Measurements from ENCODE around the gene PLCL2.

The PLCL2 gene

GRCh38 chr3:16913264-16913580, 28.5 kb downstream of the PLCL2 start:
- DNase-seq (ENCODE audit: low read depth in 2 of 3, low spot score in 1 of 3) = no peak

GRCh38 chr3:16916840-16917239, 32.1 kb downstream of the PLCL2 start:
- no peak for DNase-seq (ENCODE audit: low read depth in 2 of 3, low spot score in 1 of 3)

DNA sequence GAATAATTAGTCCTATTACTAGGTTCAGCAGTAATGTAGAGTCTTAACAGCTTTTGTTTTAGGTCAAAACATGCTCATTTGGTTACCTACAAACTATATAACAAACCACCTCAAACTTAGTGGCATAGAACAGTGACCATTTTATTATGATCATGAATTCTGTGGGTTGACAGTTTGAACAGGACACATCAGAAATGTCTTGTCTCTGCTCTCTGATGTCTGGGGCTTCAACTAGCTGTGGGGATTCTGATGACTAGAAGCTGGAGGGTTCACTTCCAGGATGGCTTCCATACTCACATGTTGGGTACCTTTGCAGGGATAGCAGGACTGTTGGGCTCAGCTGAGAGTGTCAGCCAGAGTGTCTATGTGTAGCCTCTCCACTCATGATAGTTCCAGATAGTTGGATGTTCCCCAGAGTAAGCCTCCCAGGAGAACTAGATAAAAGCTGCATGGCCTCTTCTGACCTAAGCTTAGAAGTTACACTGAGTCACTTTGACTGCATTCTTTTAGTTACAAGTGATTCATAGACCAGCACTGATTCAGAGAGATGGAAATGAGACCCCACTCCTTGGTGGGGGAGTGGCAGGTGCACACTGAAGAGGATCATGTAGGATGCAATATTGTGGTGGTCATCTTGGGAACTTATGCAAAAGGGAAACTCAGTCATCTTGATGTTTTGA, 32.6 kb downstream of the PLCL2 start:
- no peak for DNase-seq (ENCODE audit: low read depth in 2 of 3, low spot score in 1 of 3)

- no peak for DNase-seq (ENCODE audit: low read depth in 2 of 3, low spot score in 1 of 3)
Observed at GRCh38 chr3:16917980-16918682, 33.4 kb downstream of the PLCL2 start.

DNA sequence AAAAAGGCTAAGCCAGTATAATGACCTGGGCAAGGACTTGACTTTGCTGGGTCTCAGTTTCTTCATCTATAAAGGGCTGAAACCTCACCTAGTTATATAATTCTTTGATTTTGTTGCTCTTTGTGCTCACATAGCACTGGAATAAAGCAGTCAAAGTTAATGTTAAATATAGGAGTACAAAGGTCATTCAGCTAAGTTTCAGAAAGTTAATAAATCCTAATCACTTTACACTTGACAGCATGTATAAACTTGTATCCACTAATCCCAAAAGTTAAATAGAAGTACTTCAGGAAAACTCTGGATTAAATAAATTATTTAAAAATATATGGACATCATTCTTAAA, 33.9 kb downstream of the PLCL2 start:
- DNase-seq (ENCODE audit: low read depth in 2 of 3, low spot score in 1 of 3) = no peak

DNA sequence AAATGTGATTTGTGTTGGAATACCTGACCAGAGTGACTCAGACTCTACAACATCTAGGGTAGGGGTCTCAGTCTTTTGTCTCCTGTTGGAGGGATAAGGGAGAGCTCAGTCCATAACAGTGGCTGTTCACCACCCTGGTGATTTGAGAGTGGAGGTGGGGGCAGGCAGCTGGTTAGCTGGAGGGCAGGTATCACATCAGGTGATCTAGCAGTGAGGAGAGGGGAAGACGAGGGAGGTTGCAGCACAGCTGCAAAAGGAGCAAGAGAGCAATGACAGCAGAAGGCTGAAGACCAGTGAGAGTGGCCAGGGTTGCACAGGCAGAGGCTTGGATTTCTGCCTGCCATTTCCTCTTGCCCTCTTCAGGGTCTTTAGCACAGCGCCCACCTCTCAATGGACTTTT, 38.4 kb downstream of the PLCL2 start:
- no peak for DNase-seq (ENCODE audit: low read depth in 2 of 3, low spot score in 1 of 3)

DNA sequence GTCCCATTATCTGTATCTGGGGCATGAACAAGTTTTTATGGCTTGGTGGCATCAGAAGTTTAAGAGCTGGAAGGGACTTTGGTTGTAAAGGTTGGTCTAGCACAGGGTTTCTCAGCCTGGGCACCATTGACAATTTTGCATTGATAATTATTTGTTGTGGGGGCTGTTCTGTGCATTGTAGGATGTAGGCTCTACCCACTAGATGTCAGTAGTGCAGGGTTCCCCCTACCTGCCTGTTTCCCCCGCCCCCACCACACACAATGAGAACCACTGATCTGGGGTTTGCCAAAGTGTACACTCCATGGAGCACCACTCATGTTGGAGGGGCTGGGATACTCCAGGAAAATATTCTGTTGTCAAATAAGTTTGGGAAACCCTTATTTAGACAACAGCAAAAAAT, 42.7 kb downstream of the PLCL2 start:
- no peak for DNase-seq (ENCODE audit: low read depth in 2 of 3, low spot score in 1 of 3)

DNA sequence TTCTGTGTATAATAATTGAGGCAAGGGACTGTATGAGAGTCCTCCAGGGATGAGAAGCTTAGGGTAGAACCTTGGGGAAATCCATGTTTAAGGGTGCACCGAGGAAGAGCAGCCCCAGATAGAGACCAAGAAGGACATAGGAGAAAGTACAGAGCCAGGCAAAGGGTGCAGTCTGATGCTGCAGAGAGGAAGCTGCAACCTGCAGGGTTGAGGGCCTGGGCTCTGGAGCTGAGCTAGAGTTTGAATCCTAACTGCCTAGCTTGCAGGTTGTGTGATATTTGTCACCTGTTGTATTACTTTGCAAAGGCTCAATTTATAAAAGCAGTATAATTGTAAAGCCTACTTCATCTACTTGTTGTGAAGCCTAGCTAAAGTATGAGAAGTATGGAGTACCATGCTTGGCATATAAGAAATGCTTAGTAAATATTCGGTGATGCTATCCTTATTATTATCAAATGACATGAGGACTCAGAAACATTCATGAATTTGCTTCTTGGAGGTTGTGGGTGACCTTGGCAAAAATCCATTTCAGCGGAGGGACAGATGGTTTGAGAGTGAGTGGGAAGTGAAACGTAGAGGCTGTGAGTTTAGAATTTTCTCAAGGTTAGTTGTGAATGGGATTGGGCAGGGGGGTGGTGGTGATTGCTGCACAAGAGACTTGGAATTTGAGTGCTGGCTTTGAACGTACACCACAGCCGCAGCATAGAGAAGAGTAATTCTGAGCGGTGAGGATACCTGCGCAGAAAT, 43.8 kb downstream of the PLCL2 start:
- no peak for DNase-seq (ENCODE audit: low read depth in 2 of 3, low spot score in 1 of 3)

- no peak for DNase-seq (ENCODE audit: low read depth in 2 of 3, low spot score in 1 of 3)
Observed at GRCh38 chr3:16929311-16929710, 44.6 kb downstream of the PLCL2 start.

- DNase-seq (ENCODE audit: low read depth in 2 of 3, low spot score in 1 of 3) = no peak
Observed at GRCh38 chr3:16932877-16933276, 48.1 kb downstream of the PLCL2 start.

- DNase-seq (ENCODE audit: low read depth in 2 of 3, low spot score in 1 of 3) = no peak
Observed at GRCh38 chr3:16935781-16936180, 51.0 kb downstream of the PLCL2 start.

- DNase-seq (ENCODE audit: low read depth in 2 of 3, low spot score in 1 of 3) = no peak
Observed at GRCh38 chr3:16936233-16936632, 51.5 kb downstream of the PLCL2 start.

DNA sequence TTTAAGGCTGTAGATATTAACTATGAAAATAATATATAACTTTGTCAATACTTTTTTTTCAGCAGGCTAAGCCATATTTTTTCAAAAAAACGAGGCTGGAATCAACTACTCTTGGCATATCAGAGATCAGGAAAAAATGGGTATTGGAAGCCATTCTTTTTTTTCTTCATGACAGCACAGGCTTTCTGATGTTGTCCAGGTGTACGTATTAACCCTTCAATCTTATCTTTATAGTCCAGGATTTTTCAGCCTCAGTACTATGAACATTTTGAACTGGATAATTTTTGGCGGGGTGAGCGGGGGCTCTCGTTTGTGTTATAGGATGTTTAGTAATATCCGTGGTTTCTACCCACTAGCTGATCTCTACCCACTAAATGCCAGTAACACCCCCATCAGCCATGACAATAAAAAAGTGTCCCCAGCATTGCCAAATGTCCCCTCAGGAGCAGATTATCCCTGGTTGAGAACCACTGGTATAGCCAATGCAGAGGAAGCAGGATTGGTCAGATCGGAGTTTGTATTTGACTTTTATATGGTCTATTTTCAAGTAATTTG, 52.0 kb downstream of the PLCL2 start:
- no peak for DNase-seq (ENCODE audit: low read depth in 2 of 3, low spot score in 1 of 3)

- DNase-seq (ENCODE audit: low read depth in 2 of 3, low spot score in 1 of 3) = no peak
Observed at GRCh38 chr3:16937326-16937845, 52.6 kb downstream of the PLCL2 start.

DNA sequence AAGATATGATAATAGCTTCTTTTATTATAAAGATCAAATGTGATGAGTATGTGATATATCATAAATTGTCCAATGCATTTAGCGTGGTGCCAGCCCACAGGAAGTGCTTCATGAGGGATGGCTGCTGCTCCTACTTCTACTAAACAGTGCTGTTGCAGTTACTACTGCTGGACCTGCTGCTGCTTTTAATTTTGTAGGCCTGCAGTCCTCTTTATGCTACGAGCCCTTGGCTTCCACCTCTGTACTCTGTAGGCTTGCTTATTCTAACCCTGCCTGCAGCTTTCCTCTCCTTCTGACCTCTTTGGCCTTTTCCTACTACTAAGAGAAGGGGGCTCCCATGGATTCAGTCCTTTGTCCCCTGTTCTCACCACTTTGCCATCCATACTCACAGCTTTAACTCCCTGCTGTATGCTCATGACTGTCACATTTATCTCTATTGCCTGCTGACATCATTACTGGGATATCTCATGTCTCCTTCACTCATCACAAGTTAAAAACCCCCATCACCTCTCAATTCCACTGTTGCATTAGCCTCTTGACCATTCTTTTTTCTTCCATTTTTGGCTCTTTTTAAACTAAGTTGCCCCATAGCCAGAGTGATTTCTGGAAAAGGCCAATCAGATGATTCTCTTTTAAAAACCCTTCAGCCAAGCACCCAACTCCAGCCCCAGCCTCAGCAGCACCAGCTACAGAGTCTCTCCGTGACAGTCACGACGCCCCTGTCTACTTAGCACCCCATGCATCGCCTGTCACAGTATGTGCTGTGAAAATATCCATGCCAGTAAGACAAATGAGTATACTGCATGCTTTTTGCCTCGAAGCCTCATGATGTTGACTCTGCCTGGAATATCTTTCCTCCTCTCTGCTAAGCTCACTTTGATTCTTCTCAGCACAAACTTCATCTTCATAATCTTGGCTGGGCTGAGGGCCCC, 56.3 kb downstream of the PLCL2 start:
- DNase-seq (ENCODE audit: low read depth in 2 of 3, low spot score in 1 of 3) = no peak

DNA sequence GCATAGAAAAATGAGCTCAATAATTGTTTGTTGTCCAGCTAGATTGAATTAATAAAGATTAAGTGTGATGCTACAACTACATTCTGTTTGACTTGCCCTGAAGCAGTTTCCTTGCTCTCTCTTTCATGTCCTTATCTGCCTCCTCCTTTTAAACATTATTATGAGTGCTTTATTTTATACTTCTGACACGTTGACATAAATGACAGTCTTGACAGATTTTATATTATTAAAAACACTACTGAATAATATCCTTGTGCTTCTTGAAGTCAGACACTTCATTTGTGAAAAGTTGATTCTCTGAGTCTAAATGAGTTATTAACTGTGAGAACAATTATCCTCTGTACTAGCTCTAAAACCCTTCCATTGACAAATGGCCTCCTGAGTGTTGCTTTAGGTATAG, 58.2 kb downstream of the PLCL2 start:
- DNase-seq (ENCODE audit: low read depth in 2 of 3, low spot score in 1 of 3) = no peak

- no peak for DNase-seq (ENCODE audit: low read depth in 2 of 3, low spot score in 1 of 3)
Observed at GRCh38 chr3:16943857-16944256, 59.1 kb downstream of the PLCL2 start.

DNA sequence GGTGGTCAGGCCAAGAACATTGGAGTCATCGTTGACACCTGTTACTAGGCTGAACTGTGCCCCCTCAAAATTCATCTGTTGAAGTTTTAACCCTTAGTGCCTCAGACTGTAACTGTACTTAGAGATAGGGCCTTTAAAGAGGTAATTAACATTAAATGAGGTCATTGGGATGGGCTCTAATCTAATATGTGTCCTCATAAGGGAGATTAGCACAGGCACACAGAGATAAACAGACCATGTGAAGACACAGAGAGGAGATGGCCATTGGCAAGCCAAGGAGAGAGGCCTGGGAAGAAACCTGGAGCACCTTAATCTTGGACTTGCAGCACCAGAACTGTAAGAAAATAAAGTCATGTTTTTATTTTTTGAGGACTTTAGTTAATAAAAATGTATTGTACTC, 59.6 kb downstream of the PLCL2 start:
- no peak for DNase-seq (ENCODE audit: low read depth in 2 of 3, low spot score in 1 of 3)

- DNase-seq (ENCODE audit: low read depth in 2 of 3, low spot score in 1 of 3) = no peak
Observed at GRCh38 chr3:16945330-16945729, 60.6 kb downstream of the PLCL2 start.

- no peak for DNase-seq (ENCODE audit: low read depth in 2 of 3, low spot score in 1 of 3)
Observed at GRCh38 chr3:16950282-16950681, 65.5 kb downstream of the PLCL2 start.

- no peak for DNase-seq (ENCODE audit: low read depth in 2 of 3, low spot score in 1 of 3)
Observed at GRCh38 chr3:16950845-16951244, 66.1 kb downstream of the PLCL2 start.
